ENCODE measurements around the gene TTL. TPM values are rescaled to one million over a fixed set of nuclear protein-coding genes. Genes with fewer than 3 reads are reported as not detected.
A peak's percentile ranks its signal among the peaks of the same experiment; 100 is the strongest.
"Not testable (repeated sequence)": the region's sequence is repeated elsewhere in the genome, so short reads cannot be mapped to it uniquely, and the experiment has no call there.

Gene TTL
- total RNA-seq, 1 experiment from 2014 or later: 47.7 TPM

DNA sequence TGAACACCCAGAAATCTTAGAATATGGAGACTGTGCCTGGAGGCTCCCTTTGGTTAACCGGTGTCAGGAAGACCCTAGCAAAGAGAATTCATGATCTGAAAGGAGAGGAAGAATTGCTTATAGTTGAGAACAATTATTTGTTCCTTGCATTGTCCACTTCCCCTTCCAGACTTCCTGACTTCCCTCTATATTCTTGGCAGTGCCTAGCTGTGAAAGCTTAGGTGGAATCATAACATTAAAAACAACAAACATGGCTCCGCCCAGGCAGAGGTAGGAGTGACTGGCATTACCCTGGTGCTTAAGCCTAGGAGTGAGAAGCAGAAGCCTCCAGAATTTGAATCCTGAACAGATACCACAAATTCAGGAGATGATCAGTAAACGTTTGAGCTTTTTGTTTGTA, 1.9 kb downstream of the TTL start:
- DNase-seq (ENCODE audit: low read depth in 1 of 2, low spot score in 2 of 2): no peak
- Histone ChIP-seq H3K4me3 (peak overlapping the region; percentile 92; the same call in 1 of the 2 replicates), H3K9me3 (replicated peaks) (no peaks in the 10 kb centered on the region), H3K4me1 (replicated peaks) (peaks cover 17% of the 10 kb centered on the region), H3K36me3 (peaks cover 48% of the 10 kb centered on the region), H3K27me3 (replicated peaks) (no peaks in the 10 kb centered on the region), H3K27ac (no peak overlapping the region)

DNA sequence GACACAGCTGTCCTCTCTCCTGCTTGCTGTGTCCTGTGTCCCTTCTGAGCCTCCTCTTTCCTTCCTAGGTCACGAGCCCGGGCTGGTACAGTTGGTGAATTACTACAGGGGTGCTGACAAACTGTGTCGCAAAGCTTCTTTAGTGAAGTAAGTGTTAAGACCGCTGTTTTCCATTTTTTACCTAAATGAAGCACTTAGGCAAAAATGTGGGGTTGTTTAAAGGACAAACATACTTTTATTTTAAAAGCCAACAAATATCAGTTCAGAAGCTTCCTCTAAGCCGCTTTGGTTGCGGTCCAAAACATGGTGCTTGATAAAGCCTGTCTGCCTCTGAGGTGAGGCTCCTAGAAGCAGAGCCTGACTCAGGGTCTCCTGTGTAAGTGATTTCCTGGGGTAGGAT, 3.9 kb downstream of the TTL start:
- no peaks in the 10 kb centered on the region for H3K27me3 ChIP-seq (replicated peaks)
- H3K27ac ChIP-seq: no peak overlapping the region
- H3K4me1 ChIP-seq (replicated peaks): peaks cover 13% of the 10 kb centered on the region
- H3K36me3 ChIP-seq: peaks cover 50% of the 10 kb centered on the region
- no peak overlapping the region for H3K4me3 ChIP-seq
- DNase-seq (ENCODE audit: low read depth in 1 of 2, low spot score in 2 of 2): no peak
- no peaks in the 10 kb centered on the region for H3K9me3 ChIP-seq (replicated peaks)

DNA sequence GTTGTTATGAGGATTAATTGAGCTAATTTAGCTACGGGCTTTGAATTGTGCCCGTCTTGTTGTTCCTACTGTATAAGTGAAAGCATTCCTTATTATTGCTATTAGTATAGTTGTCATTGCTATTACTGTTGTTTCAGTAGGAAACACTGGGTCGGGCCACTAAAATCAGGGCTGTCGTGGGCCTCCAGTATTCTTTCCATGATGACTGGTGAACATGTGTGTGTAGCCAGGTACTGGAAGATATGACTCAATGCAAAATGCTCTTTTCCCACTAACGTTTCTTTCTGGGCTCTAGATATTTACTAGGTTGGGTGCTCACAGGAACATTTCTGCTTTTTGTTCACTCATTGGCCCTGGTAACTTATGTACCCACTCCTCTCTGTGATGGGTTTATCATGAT, 4.9 kb downstream of the TTL start:
- peaks cover 11% of the 10 kb centered on the region for H3K4me1 ChIP-seq (replicated peaks)
- H3K9me3 ChIP-seq (replicated peaks): no peaks in the 10 kb centered on the region
- H3K4me3 ChIP-seq: no peak overlapping the region
- DNase-seq (ENCODE audit: low read depth in 1 of 2, low spot score in 2 of 2): no peak
- peaks cover 50% of the 10 kb centered on the region for H3K36me3 ChIP-seq
- H3K27ac ChIP-seq: no peak overlapping the region
- H3K27me3 ChIP-seq (replicated peaks): no peaks in the 10 kb centered on the region

DNA sequence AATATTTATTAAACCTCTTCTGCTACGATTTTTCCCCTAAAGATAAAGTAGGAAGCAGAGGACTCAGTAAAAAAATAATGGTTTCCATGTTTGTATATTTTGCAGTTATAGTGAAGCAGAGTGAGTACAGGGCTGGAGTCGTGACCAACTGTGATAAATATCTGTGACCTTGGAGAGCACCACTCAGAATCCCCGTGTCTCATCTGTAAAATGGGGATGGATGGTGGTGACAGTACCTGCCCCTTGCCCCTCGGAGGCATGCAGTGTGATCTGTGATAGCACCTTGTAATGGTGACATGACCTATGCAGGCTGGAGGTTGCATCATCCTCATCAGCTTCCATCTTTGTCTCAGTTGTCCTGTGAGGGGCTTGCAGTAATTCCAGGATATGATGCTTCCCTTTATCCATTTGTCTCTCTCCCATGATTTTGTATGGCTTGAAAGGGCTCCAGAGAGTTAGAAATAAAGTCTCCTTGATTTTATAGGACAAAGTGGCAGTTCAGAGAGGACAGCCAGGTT, 5.5 kb downstream of the TTL start:
- H3K4me1 ChIP-seq (replicated peaks): peaks cover 11% of the 10 kb centered on the region
- no peak overlapping the region for H3K27ac ChIP-seq
- no peak for DNase-seq (ENCODE audit: low read depth in 1 of 2, low spot score in 2 of 2)

DNA sequence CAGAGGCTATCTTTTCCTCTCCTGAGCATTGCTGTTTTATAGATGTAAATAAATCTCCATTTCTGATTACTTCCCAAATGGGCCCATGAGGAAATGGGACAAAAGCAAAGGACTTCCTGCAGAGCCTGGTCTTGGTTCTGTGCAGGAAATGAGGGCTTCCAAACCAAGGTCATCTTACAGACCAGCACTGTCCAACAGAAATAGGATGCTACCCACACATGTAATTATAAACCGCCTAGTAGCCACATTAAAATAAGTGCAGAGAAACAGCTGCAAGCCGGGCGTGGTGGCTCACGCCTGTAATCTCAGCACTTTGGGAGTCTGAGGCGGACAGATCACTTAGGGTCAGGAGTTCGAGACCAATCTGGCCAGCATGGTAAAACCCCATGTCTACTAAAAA, 6.2 kb downstream of the TTL start:
- Histone ChIP-seq H3K36me3 (peaks cover 44% of the 10 kb centered on the region), H3K27ac (no peak overlapping the region), H3K9me3 (replicated peaks) (no peaks in the 10 kb centered on the region), H3K4me1 (replicated peaks) (peaks cover 7% of the 10 kb centered on the region), H3K27me3 (replicated peaks) (no peaks in the 10 kb centered on the region), H3K4me3 (no peak overlapping the region)
- no peak for DNase-seq (ENCODE audit: low read depth in 1 of 2, low spot score in 2 of 2)

More for the DNA sequence above, 5.5 kb downstream of the TTL start:
- Histone ChIP-seq H3K9me3 (replicated peaks) (no peaks in the 10 kb centered on the region), H3K36me3 (peaks cover 46% of the 10 kb centered on the region), H3K4me3 (no peak overlapping the region), H3K27me3 (replicated peaks) (no peaks in the 10 kb centered on the region)

DNA sequence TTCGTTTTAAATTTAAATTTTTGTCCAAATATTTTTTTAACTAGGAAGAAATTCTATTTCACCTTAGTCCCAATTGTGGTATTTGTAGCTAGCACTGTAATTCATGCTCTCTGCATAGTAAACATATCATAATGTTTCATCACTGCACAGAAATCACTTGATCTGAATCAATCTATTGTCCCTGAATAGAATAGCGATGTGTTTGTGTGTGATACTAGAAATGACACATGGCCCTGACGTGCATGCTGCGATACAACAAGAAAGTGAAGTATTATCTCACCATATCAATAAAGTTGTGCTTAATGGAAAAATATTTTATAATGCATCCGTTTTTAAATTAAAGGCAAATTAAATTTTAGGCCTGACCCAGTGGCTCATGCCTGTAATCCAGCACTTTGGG, 10.0 kb downstream of the TTL start:
- Histone ChIP-seq H3K27me3 (replicated peaks) (no peaks in the 10 kb centered on the region), H3K9me3 (replicated peaks) (no peaks in the 10 kb centered on the region), H3K27ac (no peak overlapping the region), H3K36me3 (peaks cover 32% of the 10 kb centered on the region), H3K4me3 (no peak overlapping the region), H3K4me1 (replicated peaks) (peaks cover 10% of the 10 kb centered on the region)
- DNase-seq (ENCODE audit: low read depth in 1 of 2, low spot score in 2 of 2): no peak

DNA sequence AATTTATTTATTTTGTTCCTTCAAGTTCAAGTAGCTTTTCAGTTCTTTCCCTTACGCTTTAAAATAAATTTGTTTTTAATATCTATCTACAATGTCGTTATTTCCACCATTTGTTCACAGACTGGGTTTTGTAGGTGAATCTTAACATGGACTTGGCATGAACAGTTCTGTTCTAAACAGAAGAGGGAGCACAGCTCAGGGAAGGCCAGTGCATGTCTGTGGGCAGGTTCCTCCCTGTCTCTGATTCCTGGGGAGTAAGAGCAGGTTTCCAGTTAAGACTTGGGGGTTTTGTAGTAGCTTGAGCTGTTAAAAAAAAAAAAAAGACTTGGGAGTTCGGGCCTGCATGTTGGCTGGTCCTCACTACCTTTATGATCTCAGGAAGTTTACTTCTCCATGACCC, 11.1 kb downstream of the TTL start:
- H3K27me3 ChIP-seq (replicated peaks): no peaks in the 10 kb centered on the region
- no peak overlapping the region for H3K4me3 ChIP-seq
- peaks cover 21% of the 10 kb centered on the region for H3K36me3 ChIP-seq
- DNase-seq (ENCODE audit: low read depth in 1 of 2, low spot score in 2 of 2): no peak
- no peaks in the 10 kb centered on the region for H3K9me3 ChIP-seq (replicated peaks)
- peaks cover 10% of the 10 kb centered on the region for H3K4me1 ChIP-seq (replicated peaks)
- H3K27ac ChIP-seq: no peak overlapping the region

DNA sequence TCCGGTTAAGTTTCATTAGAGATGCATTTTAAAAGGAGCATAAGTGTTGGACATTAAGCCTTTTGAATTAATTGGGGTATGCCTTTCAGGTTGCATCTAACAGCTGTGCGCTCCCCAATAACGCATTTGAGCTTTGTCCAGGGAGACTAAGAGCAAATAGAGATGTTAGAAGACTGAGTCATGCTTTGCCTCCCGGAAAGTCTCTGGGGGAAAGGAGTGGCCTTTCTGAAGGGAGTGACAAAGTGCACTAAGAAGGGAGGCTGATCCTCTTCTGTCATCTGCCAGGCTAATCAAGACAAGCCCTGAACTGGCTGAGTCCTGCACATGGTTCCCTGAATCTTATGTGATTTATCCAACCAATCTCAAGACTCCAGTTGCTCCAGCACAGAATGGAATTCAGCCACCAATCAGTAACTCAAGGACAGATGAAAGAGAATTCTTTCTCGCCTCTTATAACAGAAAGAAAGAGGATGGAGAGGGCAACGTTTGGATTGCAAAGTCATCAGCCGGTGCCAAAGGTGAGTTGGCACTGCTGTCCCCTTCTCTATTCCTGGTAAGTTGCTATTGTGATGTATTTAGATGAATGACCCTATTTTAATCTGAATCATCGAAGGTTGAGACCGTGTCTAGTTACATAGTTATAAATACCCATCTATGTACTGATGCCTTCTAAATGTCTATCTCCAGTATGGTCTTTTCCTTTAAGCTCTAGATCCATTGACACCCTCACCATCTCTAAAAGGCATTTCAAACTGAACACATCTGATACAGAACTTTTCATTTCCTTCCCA, 12.1 kb downstream of the TTL start:
- peaks cover 18% of the 10 kb centered on the region for H3K36me3 ChIP-seq
- H3K27ac ChIP-seq: no peak overlapping the region
- no peaks in the 10 kb centered on the region for H3K27me3 ChIP-seq (replicated peaks)
- H3K9me3 ChIP-seq (replicated peaks): no peaks in the 10 kb centered on the region
- H3K4me3 ChIP-seq: no peak overlapping the region
- peak in 1 of 2 experiments; percentile 31 for DNase-seq (ENCODE audit: low read depth in 1 of 2, low spot score in 2 of 2)
- H3K4me1 ChIP-seq (replicated peaks): peaks cover 10% of the 10 kb centered on the region

DNA sequence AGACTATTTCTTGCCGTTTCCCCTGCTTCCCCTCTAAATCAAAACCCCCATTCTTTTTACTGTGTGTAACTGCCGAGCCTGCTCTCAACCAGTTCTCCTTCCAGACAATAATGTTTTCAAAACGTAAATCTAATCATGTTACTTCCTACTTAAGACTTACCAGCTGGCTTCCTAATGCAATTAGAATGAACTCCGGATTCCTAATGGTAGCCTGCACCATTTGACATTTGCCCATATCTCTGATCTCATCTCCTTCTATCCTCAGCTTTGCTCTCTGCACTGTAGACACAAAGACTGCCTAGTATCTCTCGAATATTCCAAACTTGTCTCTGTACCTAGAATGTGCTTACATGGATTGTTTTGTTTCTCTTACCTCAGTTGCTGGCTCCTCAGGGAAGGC, 12.9 kb downstream of the TTL start:
- Histone ChIP-seq H3K9me3 (replicated peaks) (no peaks in the 10 kb centered on the region), H3K27me3 (replicated peaks) (no peaks in the 10 kb centered on the region), H3K36me3 (peaks cover 18% of the 10 kb centered on the region), H3K4me3 (no peak overlapping the region), H3K27ac (no peak overlapping the region), H3K4me1 (replicated peaks) (peaks cover 10% of the 10 kb centered on the region)
- no peak for DNase-seq (ENCODE audit: low read depth in 1 of 2, low spot score in 2 of 2)

DNA sequence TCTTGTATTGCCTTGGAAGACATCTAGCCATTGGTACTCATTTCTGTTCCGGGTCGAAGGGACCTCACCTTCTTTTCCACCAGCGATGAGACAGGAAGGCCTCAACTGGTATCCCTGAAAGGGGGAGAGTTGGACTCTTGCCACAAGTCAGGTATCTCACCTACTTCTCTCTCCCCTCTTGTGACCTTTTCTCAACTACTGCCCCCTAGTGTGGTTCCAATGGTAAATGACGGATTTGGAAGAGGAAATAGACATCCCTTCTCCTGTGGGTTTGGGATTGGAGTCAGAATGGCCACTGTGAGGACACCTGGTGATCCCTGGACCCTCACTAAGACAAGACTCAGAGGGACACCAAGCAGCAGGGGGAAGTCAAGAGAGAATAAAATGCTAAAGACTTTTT, 13.9 kb downstream of the TTL start:
- H3K4me3 ChIP-seq; H3K27ac ChIP-seq; DNase-seq (ENCODE audit: low read depth in 1 of 2, low spot score in 2 of 2); H3K27me3 ChIP-seq (replicated peaks); H3K9me3 ChIP-seq (replicated peaks): not testable (repeated sequence)
- peaks cover 16% of the 10 kb centered on the region for H3K36me3 ChIP-seq
- peaks cover 10% of the 10 kb centered on the region for H3K4me1 ChIP-seq (replicated peaks)

DNA sequence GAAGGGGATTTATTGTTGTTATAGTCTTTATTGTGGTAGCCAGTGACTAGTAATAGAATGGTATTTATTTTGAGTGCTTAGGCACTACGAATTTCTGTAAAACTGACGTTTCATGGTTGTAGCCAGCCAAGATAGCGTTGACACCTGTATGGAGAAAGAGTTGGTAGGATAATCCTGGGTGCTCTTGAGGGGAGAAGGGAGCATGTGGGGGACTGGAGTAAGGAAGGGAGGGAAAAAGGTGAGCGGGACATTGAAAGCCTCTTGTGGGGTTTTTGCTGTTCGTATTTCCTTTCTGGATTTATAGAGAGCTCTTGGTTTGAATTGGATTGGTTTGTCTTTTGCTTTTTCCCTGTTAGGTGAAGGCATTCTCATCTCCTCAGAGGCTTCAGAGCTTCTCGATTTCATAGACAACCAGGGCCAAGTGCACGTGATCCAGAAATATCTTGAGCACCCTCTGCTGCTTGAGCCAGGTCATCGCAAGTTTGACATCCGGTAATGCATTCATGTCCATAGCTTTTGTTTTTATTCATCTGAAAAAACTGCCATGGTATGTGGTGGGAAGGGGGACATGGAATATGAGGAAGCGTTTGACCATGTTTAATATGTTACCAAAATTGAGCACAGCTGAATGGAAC, 19.0 kb downstream of the TTL start:
- H3K27me3 ChIP-seq (replicated peaks); H3K4me3 ChIP-seq; H3K4me1 ChIP-seq (replicated peaks); H3K27ac ChIP-seq; DNase-seq (ENCODE audit: low read depth in 1 of 2, low spot score in 2 of 2); H3K9me3 ChIP-seq (replicated peaks); H3K36me3 ChIP-seq: not testable (repeated sequence)

DNA sequence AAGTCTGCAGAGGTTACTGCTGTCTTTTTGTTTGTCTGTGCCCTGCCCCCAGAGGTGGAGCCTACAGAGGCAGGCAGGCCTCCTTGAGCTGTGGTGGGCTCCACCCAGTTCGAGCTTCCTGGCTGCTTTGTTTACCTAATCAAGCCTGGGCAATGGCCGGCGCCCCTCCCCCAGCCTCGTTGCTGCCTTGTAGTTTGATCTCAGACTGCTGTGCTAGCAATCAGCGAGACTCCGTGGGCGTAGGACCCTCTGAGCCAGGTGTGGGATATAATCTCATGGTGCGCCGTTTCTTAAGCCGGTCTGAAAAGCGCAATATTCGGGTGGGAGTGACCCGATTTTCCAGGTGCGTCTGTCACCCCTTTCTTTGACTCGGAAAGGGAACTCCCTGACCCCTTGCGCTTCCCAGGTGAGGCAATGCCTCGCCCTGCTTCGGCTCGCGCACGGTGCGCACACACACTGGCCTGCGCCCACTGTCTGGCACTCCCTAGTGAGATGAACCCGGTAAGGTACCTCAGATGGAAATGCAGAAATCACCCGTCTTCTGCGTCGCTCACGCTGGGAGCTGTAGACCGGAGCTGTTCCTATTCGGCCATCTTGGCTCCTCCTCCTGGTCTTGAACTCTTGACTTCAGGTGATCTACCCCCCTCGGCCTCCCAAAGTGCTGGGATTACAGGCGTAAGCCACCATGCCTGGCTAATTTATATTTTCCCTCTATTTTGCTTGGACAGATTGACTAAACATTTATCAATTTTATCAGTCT, 27.5 kb downstream of the TTL start:
- H3K4me1 ChIP-seq (replicated peaks); H3K36me3 ChIP-seq; DNase-seq (ENCODE audit: low read depth in 1 of 2, low spot score in 2 of 2); H3K27ac ChIP-seq; H3K9me3 ChIP-seq (replicated peaks); H3K27me3 ChIP-seq (replicated peaks); H3K4me3 ChIP-seq: not testable (repeated sequence)

DNA sequence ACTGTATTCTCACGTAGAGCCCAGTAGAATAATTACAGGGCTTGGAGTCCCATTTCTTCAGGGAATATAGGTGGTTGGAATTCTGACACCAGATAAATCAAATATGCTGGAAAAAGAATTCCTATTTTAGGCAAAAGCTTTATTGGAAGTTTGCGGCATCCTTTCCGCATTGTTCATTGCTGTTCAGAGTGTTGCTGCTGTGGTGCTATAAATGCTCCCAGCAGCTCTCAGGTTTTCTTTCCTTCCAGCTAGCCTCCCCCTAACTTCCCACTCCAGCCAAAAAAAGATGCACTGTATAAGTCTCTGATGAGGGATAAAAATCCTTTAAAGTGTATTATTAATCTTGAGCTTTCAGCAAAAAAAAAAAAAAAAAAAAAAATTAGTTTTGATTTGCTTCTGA, 34.8 kb downstream of the TTL start:
- H3K27ac ChIP-seq: no peak overlapping the region
- no peak for DNase-seq (ENCODE audit: low read depth in 1 of 2, low spot score in 2 of 2)
- no peak overlapping the region for H3K4me3 ChIP-seq
- no peaks in the 10 kb centered on the region for H3K4me1 ChIP-seq (replicated peaks)
- no peaks in the 10 kb centered on the region for H3K27me3 ChIP-seq (replicated peaks)
- H3K36me3 ChIP-seq: peaks cover 41% of the 10 kb centered on the region
- no peaks in the 10 kb centered on the region for H3K9me3 ChIP-seq (replicated peaks)

DNA sequence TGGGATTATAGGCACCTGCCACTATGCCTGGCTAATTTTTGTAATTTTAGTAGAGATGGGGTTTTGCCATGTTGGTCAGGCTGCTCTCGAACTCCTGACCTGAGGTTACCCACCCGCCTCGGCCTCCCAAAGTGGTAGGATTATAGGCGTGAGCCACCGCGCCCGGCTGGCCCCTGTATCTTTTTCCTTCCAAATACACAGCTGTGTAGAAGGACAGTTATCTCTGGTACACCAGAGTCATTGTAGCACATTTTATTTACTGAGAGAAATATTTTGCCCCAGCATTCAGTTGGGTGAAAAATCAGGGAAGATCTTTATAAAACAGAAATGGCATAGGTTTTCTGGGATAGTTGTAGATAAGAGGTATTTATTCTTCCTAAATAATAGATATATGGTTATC, 36.9 kb downstream of the TTL start:
- no peaks in the 10 kb centered on the region for H3K9me3 ChIP-seq (replicated peaks)
- no peak for DNase-seq (ENCODE audit: low read depth in 1 of 2, low spot score in 2 of 2)
- H3K36me3 ChIP-seq: peaks cover 49% of the 10 kb centered on the region

More for the DNA sequence above, 36.9 kb downstream of the TTL start:
- no peaks in the 10 kb centered on the region for H3K27me3 ChIP-seq (replicated peaks)
- no peak overlapping the region for H3K4me3 ChIP-seq
- H3K27ac ChIP-seq: no peak overlapping the region
- no peaks in the 10 kb centered on the region for H3K4me1 ChIP-seq (replicated peaks)
